Esophagus muscularis mucosa (tissue), 4 donors: ENCODE measurements around the gene GAMT.

ENCODE experiments used
- EP300 ChIP-seq: sonication (generic); formaldehyde crosslinking; IDR thresholded peaks from one replicate; pipeline ENCODE4 v1.6.1; 2017; ENCODE audit warnings: antibody characterized with exemption
- POLR2A ChIP-seq: fragments of 450-650 bp; IDR thresholded peaks from one replicate; pipeline ENCODE4 v1.6.1; 2017; ENCODE audit warnings: antibody characterized with exemption, moderate library complexity, mild to moderate bottlenecking, low read depth
- POLR2AphosphoS5 ChIP-seq, 2 donors: sonication (generic); formaldehyde crosslinking; IDR thresholded peaks; one replicate each; pipeline ENCODE4 v1.6.1; 2017; ENCODE audit warnings: antibody characterized with exemption in 2 of 2
- TF ChIP-seq, protein P1 (sequence below), 3 experiments: fragments of 200-600 bp in 2 of 3; fragments of 450-650 bp in 1 of 3; sonication (generic) in 2 of 3; IDR thresholded peaks; one replicate each; pipeline ENCODE4 v1.5.1; 2017 to 2019; ENCODE audit warnings: antibody characterized with exemption in 3 of 3, mild to moderate bottlenecking in 2 of 3, moderate library complexity in 1 of 3

DNA sequence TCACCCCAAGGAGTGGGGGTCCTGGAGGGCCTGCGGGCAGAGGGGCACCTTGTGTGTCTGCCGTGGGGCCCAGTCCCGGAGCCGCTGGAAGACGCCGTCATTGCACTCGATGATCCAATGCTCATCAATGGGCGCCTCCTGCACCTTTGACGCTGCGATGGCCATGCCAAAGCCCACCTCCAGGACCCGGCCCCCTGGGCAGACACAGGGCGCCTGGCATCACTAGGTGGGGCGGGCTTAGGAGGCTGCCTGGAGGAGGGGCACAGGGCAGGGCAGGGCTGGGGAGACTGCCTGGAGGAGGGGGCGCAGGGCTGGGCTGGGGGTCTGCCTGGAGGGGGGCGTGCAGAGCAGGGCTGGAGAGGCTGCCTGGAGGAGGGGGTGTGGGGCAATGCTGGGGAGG is 1.6 kb downstream of the GAMT start:
- TF ChIP-seq POLR2AphosphoS5 (IDR thresholded peaks at IDR 0.05) (no peak), POLR2A (no peak), EP300 (no peak)
- TF ChIP-seq, protein P1, sequence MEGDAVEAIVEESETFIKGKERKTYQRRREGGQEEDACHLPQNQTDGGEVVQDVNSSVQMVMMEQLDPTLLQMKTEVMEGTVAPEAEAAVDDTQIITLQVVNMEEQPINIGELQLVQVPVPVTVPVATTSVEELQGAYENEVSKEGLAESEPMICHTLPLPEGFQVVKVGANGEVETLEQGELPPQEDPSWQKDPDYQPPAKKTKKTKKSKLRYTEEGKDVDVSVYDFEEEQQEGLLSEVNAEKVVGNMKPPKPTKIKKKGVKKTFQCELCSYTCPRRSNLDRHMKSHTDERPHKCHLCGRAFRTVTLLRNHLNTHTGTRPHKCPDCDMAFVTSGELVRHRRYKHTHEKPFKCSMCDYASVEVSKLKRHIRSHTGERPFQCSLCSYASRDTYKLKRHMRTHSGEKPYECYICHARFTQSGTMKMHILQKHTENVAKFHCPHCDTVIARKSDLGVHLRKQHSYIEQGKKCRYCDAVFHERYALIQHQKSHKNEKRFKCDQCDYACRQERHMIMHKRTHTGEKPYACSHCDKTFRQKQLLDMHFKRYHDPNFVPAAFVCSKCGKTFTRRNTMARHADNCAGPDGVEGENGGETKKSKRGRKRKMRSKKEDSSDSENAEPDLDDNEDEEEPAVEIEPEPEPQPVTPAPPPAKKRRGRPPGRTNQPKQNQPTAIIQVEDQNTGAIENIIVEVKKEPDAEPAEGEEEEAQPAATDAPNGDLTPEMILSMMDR (IDR thresholded peaks at IDR 0.05), result no peak
